ENCODE results near the gene RBMS1.
A peak's percentile ranks its signal among the peaks of the same experiment; 100 is the strongest.

Gene RBMS1, protein sequence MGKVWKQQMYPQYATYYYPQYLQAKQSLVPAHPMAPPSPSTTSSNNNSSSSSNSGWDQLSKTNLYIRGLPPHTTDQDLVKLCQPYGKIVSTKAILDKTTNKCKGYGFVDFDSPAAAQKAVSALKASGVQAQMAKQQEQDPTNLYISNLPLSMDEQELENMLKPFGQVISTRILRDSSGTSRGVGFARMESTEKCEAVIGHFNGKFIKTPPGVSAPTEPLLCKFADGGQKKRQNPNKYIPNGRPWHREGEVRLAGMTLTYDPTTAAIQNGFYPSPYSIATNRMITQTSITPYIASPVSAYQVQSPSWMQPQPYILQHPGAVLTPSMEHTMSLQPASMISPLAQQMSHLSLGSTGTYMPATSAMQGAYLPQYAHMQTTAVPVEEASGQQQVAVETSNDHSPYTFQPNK

DNA sequence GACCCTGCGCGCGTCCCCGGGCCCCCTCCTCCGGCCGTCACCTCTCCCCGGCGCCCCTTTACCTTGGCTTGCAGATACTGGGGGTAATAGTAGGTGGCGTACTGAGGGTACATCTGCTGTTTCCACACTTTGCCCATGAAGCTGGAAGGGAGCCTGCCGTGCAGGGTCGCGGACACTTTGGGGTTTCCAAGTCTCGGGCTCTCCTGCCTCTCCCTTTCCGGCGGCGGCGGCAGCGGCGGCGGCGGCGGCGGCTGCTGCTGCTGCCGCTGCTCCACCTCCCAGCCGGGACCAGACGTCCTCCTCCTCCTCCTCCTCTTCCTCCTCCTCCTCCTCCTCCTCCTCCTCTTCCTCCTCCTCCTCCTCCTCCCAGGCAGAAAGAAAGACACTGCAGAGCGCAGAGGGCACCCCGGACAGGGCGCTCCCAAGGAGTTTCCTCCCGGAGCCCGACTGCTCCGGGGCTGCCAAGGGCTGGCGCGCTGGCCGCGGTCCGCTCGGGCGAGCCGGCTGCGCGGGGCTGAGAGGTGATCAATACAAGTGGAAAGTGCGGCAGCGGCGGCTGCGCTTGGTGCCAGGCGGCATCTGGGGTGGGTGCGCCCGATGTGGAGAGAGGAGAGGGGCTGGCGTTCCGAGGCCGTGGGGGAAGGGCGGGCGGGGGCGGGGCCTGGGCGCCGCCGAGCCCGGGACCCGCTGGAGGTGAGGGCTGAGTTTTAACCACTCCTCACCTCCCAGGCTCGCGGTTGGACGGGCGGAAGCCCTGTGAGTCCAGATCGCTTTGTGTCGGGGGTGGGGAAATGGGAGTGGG, at the start of gene RBMS1:
Gene RBMS1, minus strand, starts transcription at position 581 of the 802 bp plus-strand sequence. Its CDS starts 444 bp downstream, at position 137.
- DNase-seq: peak; percentile 53

DNA sequence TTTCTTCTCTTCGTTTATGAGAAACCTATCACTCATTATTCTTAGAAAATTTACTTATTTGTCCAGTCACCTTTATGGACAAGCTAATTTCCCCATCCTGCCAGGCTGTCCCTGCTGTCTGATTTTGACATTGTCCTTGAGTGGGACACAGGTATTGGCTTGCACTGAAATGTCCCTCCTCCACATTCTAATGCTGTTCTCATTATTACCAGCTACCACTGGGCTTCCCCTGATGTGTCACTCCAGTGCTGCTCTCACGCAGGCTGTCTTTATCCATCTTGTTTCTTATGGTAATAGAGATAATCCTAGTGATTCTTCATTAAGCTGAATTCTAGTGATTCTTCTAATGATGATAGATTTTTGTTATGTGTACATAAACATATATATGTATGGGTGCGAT, 48.1 kb upstream of the RBMS1 start:
- DNase-seq: no peak

DNA sequence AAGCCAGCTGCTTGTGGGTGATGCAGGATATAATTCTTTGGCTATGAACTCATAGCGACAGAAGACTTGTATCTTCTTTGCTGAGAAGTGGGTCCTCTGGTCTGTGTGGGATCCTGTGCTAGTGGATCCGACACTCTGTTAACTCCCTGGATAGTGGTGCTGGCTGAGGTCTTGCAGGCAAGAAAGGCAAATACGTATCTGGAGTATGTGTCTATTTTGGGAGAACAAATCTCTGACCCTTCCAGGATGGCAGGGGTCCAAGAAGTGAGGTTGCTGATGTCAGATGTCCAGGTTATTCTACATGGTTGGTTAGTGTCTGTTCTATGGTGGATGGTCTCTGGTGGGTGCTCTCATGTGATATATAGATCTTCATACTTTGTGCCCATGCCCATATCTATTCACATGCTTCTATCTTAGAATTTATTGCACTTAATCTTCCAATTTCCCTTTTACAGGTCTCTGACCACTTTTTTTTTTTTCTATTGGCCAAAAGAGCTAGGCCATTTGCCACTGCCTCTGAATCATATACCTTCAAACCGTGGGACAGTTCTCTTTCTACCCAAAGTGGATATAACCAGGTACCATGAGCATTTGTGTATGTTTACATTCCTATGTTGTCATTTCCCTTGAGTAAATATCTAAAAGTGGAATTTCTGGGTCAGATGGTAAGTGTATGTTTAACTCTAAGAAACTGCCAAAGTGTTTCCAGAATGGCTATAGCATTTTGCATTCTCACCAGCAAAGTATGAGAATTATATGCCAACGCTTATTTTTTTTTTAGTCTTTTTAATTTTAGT, 45.1 kb upstream of the RBMS1 start:
- no peak for DNase-seq

DNA sequence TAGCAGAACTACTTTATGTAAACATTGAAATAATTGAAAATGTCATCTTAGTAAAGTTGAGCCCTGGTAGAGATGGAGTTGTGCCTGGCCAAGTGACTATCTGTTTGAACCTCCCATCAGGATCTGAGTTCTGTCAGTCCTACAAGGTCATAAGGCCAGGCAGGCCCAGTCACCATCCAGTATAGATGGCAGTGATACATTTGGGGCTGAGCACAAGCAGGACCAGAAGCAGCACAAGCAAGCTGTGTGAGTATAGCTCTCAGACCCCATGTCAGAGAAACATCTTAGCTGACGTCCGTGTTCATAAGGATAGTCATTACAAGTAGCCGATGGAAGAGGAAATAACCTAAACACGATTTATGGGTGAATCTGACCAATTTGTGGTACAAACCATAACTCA, 44.5 kb upstream of the RBMS1 start:
- no peak for DNase-seq

DNA sequence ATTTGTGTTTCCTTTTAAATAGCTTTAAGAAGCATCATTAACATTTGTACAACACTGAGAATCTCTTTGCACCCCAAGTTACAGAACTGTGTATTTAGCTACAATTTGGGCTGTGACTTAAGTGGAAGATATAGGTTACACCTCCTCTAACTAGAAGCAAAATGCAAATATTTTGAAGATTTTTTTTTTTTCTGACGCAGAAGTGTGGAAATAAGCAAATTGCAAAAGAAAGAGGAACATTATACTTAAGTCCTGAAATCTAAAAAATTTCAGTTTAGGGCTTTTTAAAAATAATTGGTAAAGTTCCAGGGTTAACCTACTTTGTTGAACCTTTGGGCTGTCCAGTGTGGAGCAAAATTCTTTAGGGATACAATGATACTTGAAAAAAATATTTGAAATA, 41.4 kb upstream of the RBMS1 start:
- DNase-seq: no peak

DNA sequence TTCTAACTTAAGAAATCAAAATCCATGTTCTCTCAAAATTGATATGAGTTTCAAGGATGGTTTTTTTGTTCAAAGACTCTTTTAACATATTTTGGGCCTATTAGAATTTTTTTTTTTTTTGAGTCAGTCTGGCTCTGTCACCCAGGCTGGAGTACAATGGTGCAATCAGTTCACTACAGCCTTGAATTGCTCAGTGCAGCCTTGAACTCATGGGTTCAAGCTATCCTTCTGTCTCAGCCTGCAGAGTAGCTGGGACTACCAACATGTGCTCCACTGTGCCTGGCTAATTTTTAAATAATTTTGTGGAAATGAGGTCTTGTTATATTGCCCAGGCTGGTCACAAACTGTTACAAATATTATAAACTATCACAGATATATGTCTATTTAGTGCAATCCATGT, 40.6 kb upstream of the RBMS1 start:
- no peak for DNase-seq

DNA sequence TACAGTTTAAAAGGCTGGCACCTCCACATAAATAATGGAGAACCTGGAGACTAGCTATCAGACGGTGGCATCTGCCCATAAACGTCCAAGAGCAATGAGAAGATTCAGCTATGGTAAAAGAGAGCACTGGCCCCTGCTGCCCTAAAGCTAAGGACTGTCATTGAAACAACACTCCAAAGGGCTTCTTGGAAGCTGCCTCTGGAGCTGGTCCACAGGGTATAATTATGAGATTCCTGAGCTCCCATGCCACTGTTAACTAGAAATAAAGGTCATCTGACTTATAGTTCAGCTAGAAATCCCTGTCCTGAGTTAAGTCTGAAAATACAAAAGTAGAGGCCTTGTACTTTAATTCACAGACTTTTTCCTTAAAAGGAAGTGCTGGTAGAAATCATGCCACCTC, 39.9 kb upstream of the RBMS1 start:
- no peak for DNase-seq

DNA sequence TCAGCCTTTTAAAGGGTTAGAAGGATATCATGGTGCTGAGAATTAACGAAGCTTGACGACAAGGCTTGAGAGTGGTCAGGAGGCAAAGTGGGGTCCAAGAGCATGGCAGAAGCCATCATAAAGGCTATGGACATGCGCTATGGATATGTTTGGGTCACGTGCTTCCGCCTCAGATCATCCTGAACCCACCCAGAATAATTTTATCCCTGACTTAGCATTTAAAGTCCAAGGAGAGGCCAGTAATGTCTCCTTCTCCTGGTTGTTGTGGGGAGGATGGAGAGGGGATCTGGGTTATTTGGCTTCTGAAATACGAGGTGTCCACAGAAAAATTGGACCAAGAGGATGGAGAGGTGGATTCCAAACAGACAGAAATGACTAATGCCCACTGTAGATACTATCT, 38.8 kb upstream of the RBMS1 start:
- no peak for DNase-seq

DNA sequence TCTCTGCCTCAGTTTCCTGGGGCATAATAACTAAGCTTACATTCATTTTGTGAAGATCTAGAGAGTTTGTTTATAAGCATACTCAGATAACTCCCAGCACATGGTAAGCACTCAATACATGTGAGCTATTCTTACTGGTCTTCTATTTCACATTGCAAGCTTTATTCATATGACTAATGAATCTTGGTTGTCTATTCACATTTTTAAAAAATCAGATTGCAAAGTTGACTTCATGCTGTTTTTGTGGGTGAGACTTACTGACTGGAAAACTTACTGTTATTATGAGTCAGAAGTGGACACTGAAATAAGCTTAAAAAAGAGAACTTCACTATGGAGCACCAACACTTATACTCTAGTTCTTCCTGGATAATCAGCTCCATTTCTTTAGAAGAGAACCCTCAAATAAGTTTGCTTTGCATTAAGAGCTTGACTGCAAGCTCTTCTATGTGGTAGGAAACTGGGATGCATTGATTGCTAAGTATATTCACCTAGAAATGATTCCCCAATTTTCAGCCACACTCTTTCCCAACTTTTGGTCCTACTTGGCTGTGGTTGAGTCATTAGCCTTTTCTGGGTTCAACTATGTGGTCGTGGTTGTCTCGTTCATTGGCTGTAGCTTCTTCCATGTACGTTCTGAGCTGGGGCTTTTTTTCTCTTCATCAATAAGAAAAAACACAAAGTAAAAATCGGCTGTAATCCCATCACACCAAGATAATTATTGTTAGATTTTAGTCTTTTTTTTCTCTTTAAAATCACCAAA, 29.5 kb upstream of the RBMS1 start:
- no peak for DNase-seq

DNA sequence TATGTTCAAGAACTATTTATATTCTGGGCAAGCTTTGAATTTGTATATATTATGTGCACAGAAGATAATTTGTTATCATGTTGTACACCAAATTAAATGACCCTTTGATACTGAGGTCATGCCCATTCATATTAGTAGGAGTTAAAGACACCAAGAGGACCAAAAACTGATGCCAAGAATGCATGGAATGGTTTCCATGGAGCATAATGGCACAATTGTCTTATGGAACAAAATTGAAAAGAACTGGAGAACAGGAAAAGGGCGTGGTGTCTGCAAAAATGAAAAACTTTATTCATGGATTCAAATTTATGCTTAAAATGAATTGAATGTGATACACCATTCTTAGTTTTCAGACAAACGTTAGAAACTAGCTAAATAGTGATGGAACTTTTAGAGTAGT, 24.1 kb upstream of the RBMS1 start:
- no peak for DNase-seq

DNA sequence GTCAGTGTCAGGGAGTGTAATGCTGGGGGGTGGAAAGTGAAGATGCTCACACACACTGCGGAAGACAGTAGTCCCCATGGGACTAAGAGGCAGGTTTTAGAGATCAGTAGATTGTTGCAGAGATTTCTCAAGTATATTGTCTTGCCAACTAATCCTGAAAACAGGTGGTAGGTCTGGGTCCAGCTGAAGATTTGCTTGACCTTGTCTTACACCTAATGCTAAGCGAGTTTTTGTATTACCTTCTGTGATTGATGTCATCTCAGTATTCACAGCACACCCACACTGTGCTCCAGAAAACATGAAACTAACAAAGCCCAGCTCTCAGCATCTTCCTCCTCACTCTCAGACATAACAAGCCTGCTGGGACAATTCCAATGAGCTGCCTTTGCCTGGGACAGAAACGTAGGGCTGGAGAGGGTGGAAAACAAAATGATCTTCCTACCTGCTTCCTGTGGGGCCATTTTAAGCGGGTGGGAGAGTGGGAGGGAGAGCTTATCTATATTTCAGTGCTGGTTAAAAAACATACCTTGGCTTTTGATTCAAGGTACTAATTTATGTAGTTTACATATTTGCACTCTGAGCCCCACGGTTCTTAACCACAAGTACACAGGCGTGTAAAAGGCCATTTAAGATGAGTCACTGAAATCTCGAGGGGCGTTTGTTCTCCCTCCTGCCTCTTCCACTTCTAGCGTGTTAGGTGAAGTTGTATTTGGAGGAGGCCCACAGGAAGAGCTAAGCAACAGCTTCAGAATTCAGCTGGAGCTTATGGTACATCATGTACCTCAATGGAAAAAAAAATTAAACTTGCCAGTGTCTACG, 23.1 kb upstream of the RBMS1 start:
- DNase-seq: no peak

DNA sequence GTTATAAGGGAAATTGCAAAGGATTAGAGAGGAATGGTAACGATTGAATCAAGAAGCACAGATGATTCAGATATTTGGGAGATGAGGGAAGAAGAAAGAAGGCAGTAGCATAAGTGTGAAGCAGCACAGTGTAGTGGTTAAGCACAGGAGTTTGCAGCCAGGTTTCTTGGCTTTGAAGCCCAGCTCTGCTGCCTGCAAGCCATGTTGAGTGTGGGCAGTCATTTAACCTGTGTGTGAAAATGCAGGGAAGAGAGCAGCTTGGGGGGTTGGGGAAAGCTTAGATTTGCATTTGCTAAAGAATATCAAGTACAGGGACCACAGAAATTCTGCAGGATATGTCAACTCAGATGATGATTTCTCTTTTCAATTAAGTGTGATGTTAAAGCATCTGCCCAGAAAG, 21.5 kb upstream of the RBMS1 start:
- no peak for DNase-seq

DNA sequence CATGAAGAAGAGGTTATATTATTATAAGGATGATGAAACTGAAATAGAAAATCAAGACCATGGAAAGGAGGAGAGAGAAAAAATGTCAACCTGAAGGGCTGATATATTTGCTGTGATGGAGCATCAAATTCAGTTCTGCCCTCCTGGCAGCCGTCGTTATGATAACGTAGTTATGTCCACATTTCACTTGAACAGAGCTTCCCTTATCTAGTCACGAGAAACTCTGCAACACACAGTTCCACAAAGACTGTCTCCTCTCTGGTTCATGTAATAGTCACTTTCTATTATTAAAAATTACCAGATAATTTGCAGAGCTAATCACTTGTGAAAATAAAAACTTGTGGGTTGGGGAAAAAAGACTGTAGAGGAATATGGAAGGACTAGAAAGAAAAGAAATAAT, 19.5 kb upstream of the RBMS1 start:
- no peak for DNase-seq

DNA sequence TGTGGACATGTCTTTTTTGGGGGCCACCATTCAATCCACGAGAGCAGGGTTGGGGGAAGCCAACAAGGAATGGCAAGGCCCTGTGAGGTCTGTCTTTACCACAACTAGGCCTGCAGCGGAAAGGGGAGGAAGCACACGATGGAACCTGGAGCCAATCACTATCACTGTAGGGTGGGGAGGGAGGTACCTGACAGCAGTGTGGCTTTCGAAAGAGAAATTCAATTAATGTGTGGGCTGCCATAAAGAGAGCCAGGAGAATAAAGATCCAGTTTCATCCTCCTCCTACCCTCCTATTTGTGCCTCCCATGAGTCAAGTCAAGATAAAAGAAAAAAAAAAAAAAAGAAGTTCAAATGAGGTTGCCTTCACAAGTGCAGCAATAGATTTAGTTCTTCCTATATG, 18.9 kb upstream of the RBMS1 start:
- no peak for DNase-seq

DNA sequence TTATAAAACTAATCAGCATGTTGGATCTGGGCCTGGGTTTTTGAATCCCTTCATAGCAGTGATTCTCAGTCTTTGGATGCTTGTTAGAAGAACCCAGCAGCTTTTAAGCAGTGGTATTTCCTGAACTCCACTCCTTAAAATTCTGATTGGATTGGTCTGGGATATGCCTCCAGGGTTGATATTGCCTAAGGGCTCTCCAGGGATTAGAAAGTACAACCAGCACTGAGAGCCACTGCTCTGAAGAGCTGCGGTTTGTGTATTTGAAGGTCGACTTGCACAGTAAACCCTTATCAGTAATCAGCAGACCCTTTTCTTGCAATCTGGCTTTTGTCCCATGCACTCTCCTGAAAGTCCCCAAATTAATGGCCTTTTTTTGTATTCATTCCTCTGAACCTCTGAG, 17.0 kb upstream of the RBMS1 start:
- DNase-seq: no peak

DNA sequence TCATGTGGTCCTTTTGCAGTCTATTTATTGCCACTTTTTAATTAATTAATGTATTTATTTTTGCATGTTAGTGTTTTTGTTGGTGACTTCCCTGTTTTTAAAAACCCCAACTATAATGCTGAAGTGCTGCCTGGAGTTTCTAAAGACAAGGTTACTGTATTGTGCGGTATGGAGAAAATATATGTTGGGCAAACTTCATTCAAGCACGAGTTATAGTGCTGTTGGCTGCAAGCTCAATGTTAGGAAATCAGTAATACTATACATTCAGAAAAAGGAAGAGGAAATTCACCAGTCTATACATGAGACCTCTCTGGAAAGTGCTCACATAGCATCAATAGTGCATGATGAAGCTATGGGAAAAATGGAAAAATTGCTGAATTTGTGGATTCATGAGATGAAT, 15.4 kb upstream of the RBMS1 start:
- DNase-seq: no peak

DNA sequence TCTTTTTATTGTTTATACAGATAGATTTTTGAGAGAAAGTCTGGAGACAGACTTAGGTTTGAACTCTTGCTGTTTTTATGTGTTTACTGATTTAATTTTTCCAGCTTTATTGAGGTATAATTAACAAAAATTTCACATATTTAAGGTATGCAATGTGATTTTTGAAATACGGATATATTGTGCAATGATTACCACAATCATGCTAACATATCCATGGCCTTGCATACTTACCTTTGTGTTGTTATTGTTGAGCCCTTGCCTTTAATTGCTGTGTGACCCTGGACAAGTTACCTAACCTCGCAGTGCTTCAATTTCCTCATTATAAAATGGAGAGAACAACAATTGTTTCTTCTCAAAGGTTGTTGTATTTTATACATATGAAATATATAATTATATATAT, 13.9 kb upstream of the RBMS1 start:
- DNase-seq: no peak

DNA sequence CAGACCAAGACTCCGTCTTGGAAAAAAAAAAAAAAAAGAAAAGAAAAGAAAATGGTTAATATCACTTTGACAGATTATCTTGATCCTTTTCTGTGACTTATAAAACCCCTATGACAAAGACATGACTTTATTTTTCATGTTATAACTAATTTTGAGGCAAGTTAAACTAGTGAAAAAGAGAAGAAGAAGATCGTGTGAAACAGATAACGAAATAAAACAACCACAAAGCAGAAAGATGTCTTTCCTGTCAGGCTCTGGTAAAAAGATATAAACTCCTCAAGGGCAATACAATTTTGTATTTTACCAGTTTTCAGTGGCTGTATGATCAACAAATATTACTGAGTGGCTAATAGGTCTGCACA, 13.4 kb upstream of the RBMS1 start:
- no peak for DNase-seq

DNA sequence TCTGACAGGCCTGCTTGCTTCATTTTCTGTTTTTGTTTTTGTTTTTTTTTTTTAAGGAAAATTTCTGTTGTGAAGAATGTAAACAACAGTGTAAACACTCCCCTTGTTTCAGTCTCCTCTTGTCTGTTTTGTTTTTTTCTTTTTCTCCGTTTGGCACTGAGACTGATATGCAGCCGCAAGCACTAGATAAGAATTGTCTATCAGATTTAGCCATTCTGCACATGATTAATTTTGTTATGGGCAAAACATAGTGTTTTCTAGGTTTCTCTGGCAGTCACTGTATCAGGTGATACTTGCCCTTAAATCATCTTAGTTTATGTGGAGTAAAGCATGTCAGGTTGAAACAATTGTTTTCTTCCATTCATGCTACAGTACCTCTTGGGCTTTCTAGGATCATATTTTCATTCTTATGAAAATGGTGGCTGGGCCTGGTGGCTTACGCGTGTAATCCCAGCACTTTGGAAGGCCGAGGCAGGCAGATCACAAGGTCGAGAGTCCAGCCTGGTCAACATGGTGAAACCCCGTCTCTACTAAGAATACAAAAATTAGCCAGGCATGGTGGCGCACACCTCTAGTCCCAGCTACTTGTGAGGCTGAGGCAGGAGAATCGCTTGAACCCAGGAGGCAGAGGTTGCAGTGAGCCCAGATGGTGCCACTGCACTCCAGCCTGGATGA, 12.9 kb upstream of the RBMS1 start:
- no peak for DNase-seq

DNA sequence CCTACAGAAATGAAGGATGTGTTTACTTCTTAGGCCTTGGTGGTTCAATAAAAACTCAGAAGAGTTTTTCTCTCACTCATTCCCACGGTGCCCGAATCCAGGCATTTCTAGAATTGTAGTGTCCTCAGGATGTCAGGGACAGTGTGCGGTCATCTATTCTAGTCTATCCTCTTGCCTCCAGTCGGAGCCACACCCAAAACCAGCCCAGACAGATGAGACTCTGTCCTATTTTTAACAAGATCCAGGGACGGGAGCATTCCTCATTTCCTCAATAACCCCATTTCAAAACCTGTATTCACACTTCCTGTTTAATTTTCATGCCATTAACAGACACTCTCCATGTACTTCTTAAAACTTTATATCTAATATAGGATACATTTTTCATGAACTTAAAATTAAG, 11.6 kb upstream of the RBMS1 start:
- no peak for DNase-seq

DNA sequence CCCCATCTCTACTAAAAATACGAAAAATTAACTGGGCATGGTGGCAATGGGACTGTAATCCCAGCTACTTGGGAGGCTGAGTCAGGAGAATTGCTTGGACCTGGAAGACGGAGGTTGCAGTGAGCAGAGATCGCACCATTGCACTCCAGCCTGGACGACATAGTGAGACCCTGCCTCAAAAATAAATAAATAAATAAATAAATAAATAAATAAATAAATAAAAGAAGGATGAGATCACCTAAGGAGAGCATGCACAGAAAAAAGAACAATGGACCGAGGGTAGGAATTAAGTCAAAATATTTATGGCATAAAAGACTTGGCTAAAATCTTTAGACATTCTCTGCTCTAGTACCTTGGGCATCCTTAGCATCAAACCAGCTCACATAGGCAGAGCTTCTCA, 8.9 kb upstream of the RBMS1 start:
- DNase-seq: no peak
